ENCODE data around the gene MTCL1. TPM values are rescaled to one million over a fixed set of nuclear protein-coding genes. Genes with fewer than 3 reads are reported as not detected.

Gene MTCL1
- total and polyA plus RNA-seq, 2 of the 8 experiments (the other 6 are each of a cell fraction or from before 2014, with no cell fraction given): 16.6 to 60.8 TPM

DNA sequence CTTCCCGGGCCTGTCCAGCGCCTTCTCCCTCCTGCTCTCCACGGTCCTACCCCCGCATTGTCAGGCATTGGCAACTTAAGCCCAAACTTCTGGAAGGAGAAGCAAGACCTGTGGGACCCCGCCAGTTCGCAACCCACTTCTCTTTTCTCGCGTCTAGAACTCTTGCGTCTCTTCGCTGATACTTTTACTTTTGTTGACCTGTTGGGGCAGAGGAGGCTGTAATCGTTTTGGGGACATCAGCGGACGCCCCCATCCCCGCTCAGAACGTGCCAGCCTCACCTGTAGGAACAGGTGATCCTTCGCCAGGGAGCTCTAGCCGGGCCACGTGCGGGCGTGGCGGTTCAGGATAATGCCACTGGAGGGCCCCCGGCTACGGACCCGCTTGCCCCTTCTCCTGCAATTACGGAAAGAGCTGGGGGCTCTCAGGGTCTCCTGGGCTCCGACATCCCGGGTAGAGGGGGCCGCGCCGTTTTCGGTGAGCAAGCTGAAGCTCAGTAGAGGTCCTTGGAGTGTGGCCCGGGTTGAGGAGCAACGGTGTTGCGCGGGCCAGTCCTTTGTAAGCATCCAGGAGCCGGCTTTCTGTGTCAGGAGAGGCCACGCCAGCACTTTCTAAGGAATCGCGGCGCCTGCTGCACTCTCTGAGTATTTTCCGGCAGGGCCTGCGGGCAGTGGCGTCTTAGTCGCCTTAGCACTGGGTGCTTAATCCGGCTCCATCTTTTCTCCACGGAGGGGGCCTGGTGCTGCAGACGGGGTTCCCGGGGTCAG is 1.6 kb downstream of the MTCL1 start (continued):
- TF ChIP-seq RAD21 (IDR thresholded peaks at IDR 0.05 in 1 of 2, conservative IDR thresholded peaks at IDR 0.05 in 1 of 2; ENCODE audit: low read depth in 2 of 2, low read length in 2 of 2): peak; percentile 33 to 53; a peak in 3 of 4 replicates
- TF ChIP-seq TBP (IDR thresholded peaks at IDR 0.05; ENCODE audit: low read depth, low read length): peak; percentile 39
- no peak for TF ChIP-seq MAFK (IDR thresholded peaks at IDR 0.05; ENCODE audit: low read depth, low read length)
- no peak for TF ChIP-seq RXRA (IDR thresholded peaks at IDR 0.05; ENCODE audit: insufficient read depth, low read depth, low read length)
- TF ChIP-seq SIN3A (conservative IDR thresholded peaks at IDR 0.05 in 1 of 2, IDR thresholded peaks at IDR 0.05 in 1 of 2; ENCODE audit: low read depth in 1 of 2, low read length in 2 of 2): peak in 1 of 2 experiments; percentile 29; a peak in 1 of 4 replicates
- TF ChIP-seq, protein P1, sequence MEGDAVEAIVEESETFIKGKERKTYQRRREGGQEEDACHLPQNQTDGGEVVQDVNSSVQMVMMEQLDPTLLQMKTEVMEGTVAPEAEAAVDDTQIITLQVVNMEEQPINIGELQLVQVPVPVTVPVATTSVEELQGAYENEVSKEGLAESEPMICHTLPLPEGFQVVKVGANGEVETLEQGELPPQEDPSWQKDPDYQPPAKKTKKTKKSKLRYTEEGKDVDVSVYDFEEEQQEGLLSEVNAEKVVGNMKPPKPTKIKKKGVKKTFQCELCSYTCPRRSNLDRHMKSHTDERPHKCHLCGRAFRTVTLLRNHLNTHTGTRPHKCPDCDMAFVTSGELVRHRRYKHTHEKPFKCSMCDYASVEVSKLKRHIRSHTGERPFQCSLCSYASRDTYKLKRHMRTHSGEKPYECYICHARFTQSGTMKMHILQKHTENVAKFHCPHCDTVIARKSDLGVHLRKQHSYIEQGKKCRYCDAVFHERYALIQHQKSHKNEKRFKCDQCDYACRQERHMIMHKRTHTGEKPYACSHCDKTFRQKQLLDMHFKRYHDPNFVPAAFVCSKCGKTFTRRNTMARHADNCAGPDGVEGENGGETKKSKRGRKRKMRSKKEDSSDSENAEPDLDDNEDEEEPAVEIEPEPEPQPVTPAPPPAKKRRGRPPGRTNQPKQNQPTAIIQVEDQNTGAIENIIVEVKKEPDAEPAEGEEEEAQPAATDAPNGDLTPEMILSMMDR (IDR thresholded peaks at IDR 0.05; ENCODE audit: control extremely low read depth in 1 of 3, insufficient read depth in 1 of 3, low read depth in 1 of 3, low read length in 3 of 3): peak; percentile 35 to 49 (median 41)
- TF ChIP-seq EZH2 (IDR thresholded peaks at IDR 0.05; ENCODE audit: low read depth, low read length, severe bottlenecking): peak; percentile 22
